Endothelial cell of umbilical vein (primary cell): ENCODE measurements around the gene MKLN1. TPM values are rescaled to one million over a fixed set of nuclear protein-coding genes. Genes with fewer than 3 reads are reported as not detected.

Experiments used
- BruUV-seq: library from RNA; stranded (reverse); fragments of 400-500 nt; replicated peaks from 2 replicates; lab custom pipeline; 2021; lab: Mats Ljungman, UMichigan
- CTCF ChIA-PET: fragments of 300-600, 350-600 bp; sonication (Branson Sonifier 250); formaldehyde crosslinking; loops from one replicate; lab custom pipeline; 2021; ENCODE audit warnings: antibody characterized with exemption, inconsistent platforms; lab: Charles Lee
- POLR2A ChIA-PET: fragments of 300-600, 350-600 bp; sonication (Branson Sonifier 250); formaldehyde crosslinking; loops from one replicate; lab custom pipeline; 2021; ENCODE audit warnings: antibody characterized with exemption, inconsistent platforms; lab: Charles Lee
- DNase-seq: peaks from one replicate; pipeline ENCODE4 v3.0.0-alpha.2; 2011; ENCODE audit warnings: low read depth, low spot score
- FAIRE-seq: peaks from 2 replicates; lab custom pipeline; 2011; peaks lifted over from hg19 to GRCh38; lab: Jason Lieb, UNC
- H2AFZ ChIP-seq: 2 replicates; pipeline ENCODE4 v1.6.0; 2012; ENCODE audit warnings: low read depth, low read length, control low read depth, inconsistent platforms
- H3K27ac ChIP-seq: 2 replicates; pipeline ENCODE4 v1.5.1; 2011; ENCODE audit warnings: low read depth, mild to moderate bottlenecking, control low read depth, low read length, moderate library complexity; ENCODE audit not compliant: insufficient read depth
- H3K27me3 ChIP-seq, 2 experiments: 2 replicates each; pipeline versions ENCODE4 v1.6.0 to v1.6.1; 2011; ENCODE audit warnings: low read length in 2 of 2, mixed read lengths in 1 of 2; ENCODE audit not compliant: control insufficient read depth in 2 of 2, insufficient read depth in 2 of 2
- H3K36me3 ChIP-seq, 2 experiments: 2 replicates in 1 of 2; 3 replicates in 1 of 2; pipeline ENCODE4 v1.5.1; 2011; ENCODE audit warnings: low read length in 2 of 2, mild to moderate bottlenecking in 1 of 2, moderate library complexity in 1 of 2; ENCODE audit not compliant: control insufficient read depth in 2 of 2, insufficient read depth in 2 of 2; ENCODE audit errors: extremely low read depth in 1 of 2
- H3K4me1 ChIP-seq: 3 replicates; pipeline ENCODE4 v1.5.1; 2011; ENCODE audit warnings: mild to moderate bottlenecking, low read length; ENCODE audit not compliant: control insufficient read depth, insufficient read depth; ENCODE audit errors: extremely low read depth
- H3K4me2 ChIP-seq: 2 replicates; pipeline ENCODE4 v1.6.1; 2011; ENCODE audit warnings: low read length, control low read depth, mixed read lengths; ENCODE audit not compliant: insufficient read depth
- H3K4me3 ChIP-seq, 3 experiments: fragments of 200-600 bp in 1 of 3; sonication (generic), shearing (Covaris generic) in 1 of 3; replicated peaks in 1 of 3; 2 replicates each; pipeline ENCODE4 v1.5.1; 2011 to 2016; ENCODE audit warnings: control low read depth in 3 of 3, low read length in 3 of 3, mild to moderate bottlenecking in 2 of 3, inconsistent platforms in 1 of 3, low read depth in 1 of 3, moderate library complexity in 1 of 3; ENCODE audit not compliant: insufficient read depth in 1 of 3
- H3K79me2 ChIP-seq: 2 replicates; pipeline ENCODE4 v1.6.0; 2012; ENCODE audit warnings: low read length, inconsistent platforms; ENCODE audit not compliant: control insufficient read depth, insufficient read depth
- H3K9ac ChIP-seq: replicated peaks from 2 replicates; pipeline ENCODE3; 2011; ENCODE audit warnings: low read length, control low read depth; ENCODE audit not compliant: insufficient read depth; ENCODE audit errors: extremely low read depth
- H3K9me1 ChIP-seq: replicated peaks from 3 replicates; pipeline ENCODE4 v1.6.0; 2011; ENCODE audit warnings: mild to moderate bottlenecking, low read length; ENCODE audit not compliant: control insufficient read depth, insufficient read depth; ENCODE audit errors: extremely low read depth
- H3K9me3 ChIP-seq: replicated peaks from 2 replicates; pipeline ENCODE4 v1.5.1; 2012; ENCODE audit warnings: low read length, inconsistent platforms; ENCODE audit not compliant: control insufficient read depth, insufficient read depth
- H4K20me1 ChIP-seq: replicated peaks from 2 replicates; pipeline ENCODE3; 2011; ENCODE audit warnings: mild to moderate bottlenecking, low read length; ENCODE audit not compliant: control insufficient read depth, insufficient read depth; ENCODE audit errors: extremely low read depth
- EZH2 ChIP-seq: IDR thresholded peaks from 2 replicates; pipeline ENCODE4 v1.6.1; 2012; ENCODE audit warnings: borderline replicate concordance, low read depth, mild to moderate bottlenecking, moderate library complexity, low read length, inconsistent platforms; ENCODE audit not compliant: severe bottlenecking
- FOS ChIP-seq: IDR thresholded peaks from 2 replicates; pipeline ENCODE4 v1.6.1; 2011; ENCODE audit warnings: mild to moderate bottlenecking, low read length, moderate library complexity, borderline replicate concordance; ENCODE audit not compliant: insufficient read depth
- GATA2 ChIP-seq: IDR thresholded peaks from 2 replicates; pipeline ENCODE4 v1.7.0; 2011; ENCODE audit warnings: low read depth, mild to moderate bottlenecking, moderate library complexity, mixed read lengths, low read length; ENCODE audit not compliant: insufficient read length, insufficient read depth
- JUN ChIP-seq: IDR thresholded peaks from 2 replicates; pipeline ENCODE4 v1.6.1; 2011; ENCODE audit warnings: borderline replicate concordance, low read depth; ENCODE audit not compliant: insufficient read length, insufficient read depth
- MYC ChIP-seq: IDR thresholded peaks from one replicate; pipeline ENCODE4 v1.6.1; 2011; ENCODE audit warnings: mild to moderate bottlenecking, low read depth, low read length
- POLR2A ChIP-seq: IDR thresholded peaks from 2 replicates; pipeline ENCODE4 v1.6.1; 2012; ENCODE audit warnings: low read depth, mild to moderate bottlenecking, control low read depth, low read length
- POLR2AphosphoS5 ChIP-seq: IDR thresholded peaks from 2 replicates; pipeline ENCODE4 v1.6.1; 2012; ENCODE audit warnings: low read depth, mild to moderate bottlenecking, control low read depth, low read length, moderate library complexity; ENCODE audit not compliant: insufficient read depth
- dilution Hi-C: fragments of 300-500 bp; cut with MboI; formaldehyde crosslinking; loops from one replicate; pipeline ENCODE4 v1.15.0; 2019; ENCODE audit warnings: low sequenced_read_pairs; ENCODE audit not compliant: extremely low pct_ligation_motif_present
- intact Hi-C: fragments of 100-400 bp; cut with micrococcal nuclease; formaldehyde crosslinking; loops from one replicate; pipeline ENCODE4 v1.10.0; 2022
- polyA plus RNA-seq, 4 experiments: library from polyadenylated mRNA; depleted of rRNA in 3 of 4; stranded (reverse) in 3 of 4; unstranded in 1 of 4; fragments of >200 nt; gene quantifications; 2 replicates each; pipeline versions ENCODE4 v1.2.1 to v1.2.3, GENCODE V29; 2011 to 2012; ENCODE audit warnings: missing spikeins in 1 of 4
- total RNA-seq: library from RNA; stranded (reverse); gene quantifications from 2 replicates; pipeline ENCODE4 v1.2.3, GENCODE V29; 2021
- TF ChIP-seq, protein P1 (sequence below): IDR thresholded peaks from 2 replicates; pipeline ENCODE4 v1.6.1; 2011; ENCODE audit not compliant: insufficient read depth, insufficient read length
- TF ChIP-seq, protein P2 (sequence below), 2 donors: IDR thresholded peaks; 1 replicate in 1 of 2; 2 replicates in 1 of 2; pipeline ENCODE4 v1.5.1; 2011; ENCODE audit warnings: low read length in 2 of 2, mild to moderate bottlenecking in 2 of 2, moderate library complexity in 2 of 2, control low read depth in 1 of 2, inconsistent platforms in 1 of 2, low read depth in 1 of 2; ENCODE audit not compliant: insufficient read depth in 1 of 2; ENCODE audit errors: extremely low read depth in 1 of 2

Gene MKLN1
- total and polyA plus RNA-seq, 2 donors (not counting 3 experiments of a cell fraction or from before 2014, with no cell fraction given): 12.2 to 32.1 TPM

DNA sequence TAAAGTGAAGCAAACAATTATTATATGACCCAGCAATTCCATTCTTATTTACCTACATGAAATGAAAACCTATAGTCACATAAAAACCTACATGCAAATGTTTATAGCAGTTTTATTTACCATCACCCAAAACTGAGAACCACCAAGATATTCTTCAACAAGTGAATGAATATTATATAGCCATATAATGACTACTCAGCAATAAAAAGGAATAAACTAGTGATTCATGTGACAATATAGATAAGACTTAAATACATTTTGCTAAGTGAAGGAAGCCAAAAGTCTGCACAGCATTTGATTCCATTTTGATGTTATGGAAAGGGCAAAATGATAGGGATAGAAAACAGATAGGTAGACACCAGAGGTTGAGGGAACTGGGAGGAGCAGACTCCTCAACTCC lies 197.0 kb downstream of the MKLN1 start:
- peaks cover 61% of the 10 kb centered on the region for H3K4me1 ChIP-seq
- no peak overlapping the region for H3K4me2 ChIP-seq
- FAIRE-seq (no peak), DNase-seq (no peak)
- ChIA-PET POLR2A (interaction anchor here (1.2 kb wide), 1 partner anchor 9 kb away, joined by 5 read pairs; no protein-coding TSS in a partner anchor), CTCF (no interaction called here)
- no peak overlapping the region for H3K4me3 ChIP-seq
- no peak overlapping the region for H3K9ac ChIP-seq
- no peaks in the 10 kb centered on the region for H3K27me3 ChIP-seq
- no peaks in the 10 kb centered on the region for H3K36me3 ChIP-seq
- intact Hi-C loops (loop anchor here (1.0 kb wide), 1 partner anchor 16 kb away; no protein-coding TSS in a partner anchor), dilution Hi-C loops (no loop called here)
- H2AFZ ChIP-seq: no peak overlapping the region
- peaks cover 81% of the 10 kb centered on the region for H3K79me2 ChIP-seq
- BruUV-seq: no TSS peak
- TF ChIP-seq FOS (no peak), GATA2 (no peak), EZH2 (no peak), POLR2A (no peak), MYC (no peak), JUN (no peak), POLR2AphosphoS5 (no peak)
- TF ChIP-seq, protein P1, sequence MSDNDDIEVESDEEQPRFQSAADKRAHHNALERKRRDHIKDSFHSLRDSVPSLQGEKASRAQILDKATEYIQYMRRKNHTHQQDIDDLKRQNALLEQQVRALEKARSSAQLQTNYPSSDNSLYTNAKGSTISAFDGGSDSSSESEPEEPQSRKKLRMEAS: no peak
- TF ChIP-seq, protein P2, sequence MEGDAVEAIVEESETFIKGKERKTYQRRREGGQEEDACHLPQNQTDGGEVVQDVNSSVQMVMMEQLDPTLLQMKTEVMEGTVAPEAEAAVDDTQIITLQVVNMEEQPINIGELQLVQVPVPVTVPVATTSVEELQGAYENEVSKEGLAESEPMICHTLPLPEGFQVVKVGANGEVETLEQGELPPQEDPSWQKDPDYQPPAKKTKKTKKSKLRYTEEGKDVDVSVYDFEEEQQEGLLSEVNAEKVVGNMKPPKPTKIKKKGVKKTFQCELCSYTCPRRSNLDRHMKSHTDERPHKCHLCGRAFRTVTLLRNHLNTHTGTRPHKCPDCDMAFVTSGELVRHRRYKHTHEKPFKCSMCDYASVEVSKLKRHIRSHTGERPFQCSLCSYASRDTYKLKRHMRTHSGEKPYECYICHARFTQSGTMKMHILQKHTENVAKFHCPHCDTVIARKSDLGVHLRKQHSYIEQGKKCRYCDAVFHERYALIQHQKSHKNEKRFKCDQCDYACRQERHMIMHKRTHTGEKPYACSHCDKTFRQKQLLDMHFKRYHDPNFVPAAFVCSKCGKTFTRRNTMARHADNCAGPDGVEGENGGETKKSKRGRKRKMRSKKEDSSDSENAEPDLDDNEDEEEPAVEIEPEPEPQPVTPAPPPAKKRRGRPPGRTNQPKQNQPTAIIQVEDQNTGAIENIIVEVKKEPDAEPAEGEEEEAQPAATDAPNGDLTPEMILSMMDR (IDR thresholded peaks at IDR 0.05; ENCODE audit: extremely low read depth in 1 of 2, insufficient read depth in 1 of 2, low read depth in 1 of 2, low read length in 2 of 2): no peak
- no peaks in the 10 kb centered on the region for H3K9me3 ChIP-seq
- no peak overlapping the region for H3K27ac ChIP-seq
- no peaks in the 10 kb centered on the region for H4K20me1 ChIP-seq
- H3K9me1 ChIP-seq: no peaks in the 10 kb centered on the region
